Astrocyte (in vitro differentiated cells and primary cell): ENCODE results near the gene CKS1B. TPM values are rescaled to one million over a fixed set of nuclear protein-coding genes. Genes with fewer than 3 reads are reported as not detected.

Source experiments
- DNase-seq: peaks from one replicate; pipeline ENCODE4 v3.0.0-alpha.2; 2010; ENCODE audit warnings: low read depth
- FAIRE-seq: peaks from 2 replicates; lab custom pipeline; 2011; peaks lifted over from hg19 to GRCh38; lab: Jason Lieb, UNC
- H2AFZ ChIP-seq: 2 replicates; pipeline ENCODE4 v1.6.0; 2012; ENCODE audit warnings: low read depth, low read length, inconsistent platforms
- H3K27ac ChIP-seq: 2 replicates; pipeline ENCODE4 v1.5.1; 2011; ENCODE audit warnings: low read depth, low read length, inconsistent platforms
- H3K27me3 ChIP-seq: 2 replicates; pipeline ENCODE4 v1.6.0; 2011; ENCODE audit warnings: low read length, inconsistent platforms; ENCODE audit not compliant: insufficient read depth
- H3K36me3 ChIP-seq: 2 replicates; pipeline ENCODE4 v1.5.1; 2011; ENCODE audit warnings: low read length, inconsistent platforms; ENCODE audit not compliant: insufficient read depth
- H3K4me1 ChIP-seq: 2 replicates; pipeline ENCODE4 v1.5.1; 2011; ENCODE audit warnings: low read length, inconsistent platforms; ENCODE audit not compliant: insufficient read depth
- H3K4me2 ChIP-seq: 2 replicates; pipeline ENCODE4 v1.6.0; 2012; ENCODE audit warnings: low read length, inconsistent platforms
- H3K4me3 ChIP-seq: 2 replicates; pipeline ENCODE4 v1.5.1; 2011; ENCODE audit warnings: low read depth, mild to moderate bottlenecking, low read length, inconsistent platforms; ENCODE audit not compliant: insufficient read depth
- H3K79me2 ChIP-seq: 2 replicates; pipeline ENCODE4 v1.6.0; 2012; ENCODE audit warnings: mild to moderate bottlenecking, low read length, inconsistent platforms; ENCODE audit not compliant: insufficient read depth
- H3K9ac ChIP-seq: 2 replicates; pipeline ENCODE4 v1.6.0; 2012; ENCODE audit warnings: mild to moderate bottlenecking, low read length, inconsistent platforms
- H3K9me3 ChIP-seq: 2 replicates; pipeline ENCODE4 v1.5.1; 2012; ENCODE audit warnings: low read depth, mild to moderate bottlenecking, low read length, inconsistent platforms; ENCODE audit not compliant: insufficient read depth
- H4K20me1 ChIP-seq: 2 replicates; pipeline ENCODE4 v1.6.0; 2012; ENCODE audit warnings: low read length, inconsistent platforms; ENCODE audit not compliant: insufficient read depth
- H3K27ac Mint-ChIP-seq: one replicate; pipeline ENCODE4 v1.8.0; 2021; ENCODE audit warnings: mild to moderate bottlenecking, mixed read lengths; ENCODE audit not compliant: unreplicated experiment
- H3K27me3 Mint-ChIP-seq: one replicate; pipeline ENCODE4 v1.8.0; 2021; ENCODE audit warnings: low read depth, mixed read lengths; ENCODE audit not compliant: unreplicated experiment
- H3K36me3 Mint-ChIP-seq: one replicate; pipeline ENCODE4 v1.8.0; 2021; ENCODE audit warnings: low read depth, mixed read lengths; ENCODE audit not compliant: unreplicated experiment
- H3K4me1 Mint-ChIP-seq: one replicate; pipeline ENCODE4 v1.8.0; 2021; ENCODE audit warnings: low read depth, mixed read lengths; ENCODE audit not compliant: unreplicated experiment
- H3K4me3 Mint-ChIP-seq: one replicate; pipeline ENCODE4 v1.8.0; 2021; ENCODE audit warnings: mild to moderate bottlenecking, moderate library complexity, mixed read lengths; ENCODE audit not compliant: unreplicated experiment
- H3K9me3 Mint-ChIP-seq: one replicate; pipeline ENCODE4 v1.8.0; 2021; ENCODE audit warnings: mild to moderate bottlenecking, mixed read lengths; ENCODE audit not compliant: unreplicated experiment
- CTCF ChIP-seq: IDR thresholded peaks from 2 replicates; pipeline ENCODE4 v1.5.1; 2011; ENCODE audit warnings: low read depth, mild to moderate bottlenecking, inconsistent platforms, low read length, moderate library complexity; ENCODE audit not compliant: insufficient read depth
- EZH2 ChIP-seq: IDR thresholded peaks from 2 replicates; pipeline ENCODE4 v1.6.1; 2012; ENCODE audit warnings: mild to moderate bottlenecking, low read length, inconsistent platforms; ENCODE audit not compliant: insufficient read depth
- total RNA-seq: library from RNA; stranded (reverse); gene quantifications from 2 replicates; pipeline ENCODE4 v1.2.1, GENCODE V29; 2021

Gene CKS1B
- total RNA-seq, 1 donor from 2014 or later = 37.9 TPM

GRCh38 chr1:155001675-155002463 lies 27.4 kb downstream of the CKS1B start:
- DNase-seq (peak; percentile 96), FAIRE-seq (no peak)
- H3K27me3 Mint-ChIP-seq = no peaks in the 10 kb centered on the region
- H3K9ac ChIP-seq = peak overlapping the region; percentile 78
- H3K4me3 ChIP-seq = peak overlapping the region; percentile 65
- H3K9me3 ChIP-seq = no peaks in the 10 kb centered on the region
- H2AFZ ChIP-seq = peak overlapping the region; percentile 82
- H3K79me2 ChIP-seq = peaks cover 31% of the 10 kb centered on the region
- peak overlapping the region; percentile 92 for H3K4me2 ChIP-seq
- no peaks in the 10 kb centered on the region for H3K27me3 ChIP-seq
- TF ChIP-seq EZH2 = no peak
- no peak for TF ChIP-seq CTCF
- H3K36me3 ChIP-seq = no peaks in the 10 kb centered on the region
- peak overlapping the region; percentile 89 for H3K4me3 Mint-ChIP-seq
- H3K9me3 Mint-ChIP-seq = no peaks in the 10 kb centered on the region
- H3K27ac Mint-ChIP-seq = peak overlapping the region; percentile 53
- H3K27ac ChIP-seq = peak overlapping the region; percentile 65
- H3K4me1 Mint-ChIP-seq = peaks cover 20% of the 10 kb centered on the region
- H3K36me3 Mint-ChIP-seq = peaks cover 3% of the 10 kb centered on the region
- H3K4me1 ChIP-seq = peaks cover 29% of the 10 kb centered on the region
- peaks cover 12% of the 10 kb centered on the region for H4K20me1 ChIP-seq

- H3K27ac ChIP-seq = peak within 1 kb of the TSS; percentile 65
- no peaks in the 10 kb centered on the region for H3K27me3 Mint-ChIP-seq
These were observed 28.2 kb downstream of the CKS1B start, which contains the start of gene ZBTB7B for GRCh38 chr1:155002464-155003226. ZBTB7B (plus strand) TSS chr1:155002802; CDS start chr1:155014661, 11,859 bp downstream.

More at GRCh38 chr1:155002464-155003226, 28.2 kb downstream of the CKS1B start, which contains the start of gene ZBTB7B:
- Histone ChIP-seq H3K4me3 (peak within 1 kb of the TSS; percentile 81), H3K27me3 (no peaks in the 10 kb centered on the region), H3K36me3 (no peaks in the 10 kb centered on the region), H2AFZ (peak within 1 kb of the TSS; percentile 82), H4K20me1 (peaks cover 20% of the 10 kb centered on the region), H3K79me2 (peaks cover 39% of the 10 kb centered on the region), H3K4me2 (peak within 1 kb of the TSS; percentile 93), H3K9me3 (no peaks in the 10 kb centered on the region), H3K4me1 (peaks cover 29% of the 10 kb centered on the region), H3K9ac (peak within 1 kb of the TSS; percentile 86)
- Mint-ChIP-seq H3K36me3 (peaks cover 3% of the 10 kb centered on the region), H3K4me3 (peak within 1 kb of the TSS; percentile 97), H3K9me3 (no peaks in the 10 kb centered on the region), H3K27ac (peak within 1 kb of the TSS; percentile 93), H3K4me1 (peaks cover 17% of the 10 kb centered on the region)
- FAIRE-seq = no peak
- no peak for TF ChIP-seq CTCF
- no peak for TF ChIP-seq EZH2
- no peak for DNase-seq
